HG03139 (cell line): ENCODE results near the gene KRTAP10-5.
"Not testable (repeated sequence)": the region's sequence is repeated elsewhere in the genome, so short reads cannot be mapped to it uniquely, and the experiment has no call there.

ENCODE experiments used
- ATAC-seq: cut with Tn5 transposase; IDR thresholded peaks from one replicate; pipeline ENCODE4 v1.9.1; 2021; ENCODE audit not compliant: unreplicated experiment

The KRTAP10-5 gene

GRCh38 chr21:44580231-44580821, at the start of gene KRTAP10-5:
Gene KRTAP10-5, minus strand, starts transcription at chr21:44580604. Its CDS starts 26 bp downstream, at chr21:44580578.
- not testable (repeated sequence) for ATAC-seq

GRCh38 chr21:44628707-44629391, 48.4 kb upstream of the KRTAP10-5 start:
- no peak for ATAC-seq

GRCh38 chr21:44627831-44628233, 47.4 kb upstream of the KRTAP10-5 start:
- not testable (repeated sequence) for ATAC-seq

- ATAC-seq: not testable (repeated sequence)
Observed at GRCh38 chr21:44627181-44627822, 46.9 kb upstream of the KRTAP10-5 start.

- no peak for ATAC-seq
Observed at GRCh38 chr21:44626673-44627143, 46.3 kb upstream of the KRTAP10-5 start, which contains the start of gene KRTAP10-9. Gene KRTAP10-9, plus strand, starts transcription at chr21:44627093. Its CDS starts 79 bp downstream, at chr21:44627172.

GRCh38 chr21:44626262-44626661, 45.9 kb upstream of the KRTAP10-5 start:
- no peak for ATAC-seq

- no peak for ATAC-seq
Observed at GRCh38 chr21:44625756-44626155, 45.4 kb upstream of the KRTAP10-5 start.

GRCh38 chr21:44623575-44623974, 43.2 kb upstream of the KRTAP10-5 start:
- no peak for ATAC-seq

- no peak for ATAC-seq
Observed at GRCh38 chr21:44619886-44620285, 39.5 kb upstream of the KRTAP10-5 start.

GRCh38 chr21:44618909-44619308, 38.5 kb upstream of the KRTAP10-5 start:
- ATAC-seq: no peak

- ATAC-seq: no peak
Observed at GRCh38 chr21:44618504-44618903, 38.1 kb upstream of the KRTAP10-5 start.

GRCh38 chr21:44617071-44617501, 36.7 kb upstream of the KRTAP10-5 start:
- no peak for ATAC-seq

- no peak for ATAC-seq
Observed at GRCh38 chr21:44616591-44616926, 36.2 kb upstream of the KRTAP10-5 start.

GRCh38 chr21:44615911-44616590, 35.6 kb upstream of the KRTAP10-5 start:
- no peak for ATAC-seq

GRCh38 chr21:44615466-44615865, 35.1 kb upstream of the KRTAP10-5 start:
- ATAC-seq: no peak

- no peak for ATAC-seq
Observed at GRCh38 chr21:44614961-44615391, 34.6 kb upstream of the KRTAP10-5 start.

- no peak for ATAC-seq
Observed at GRCh38 chr21:44614161-44614631, 33.8 kb upstream of the KRTAP10-5 start.

GRCh38 chr21:44613386-44614155, 33.2 kb upstream of the KRTAP10-5 start:
- ATAC-seq: no peak

- no peak for ATAC-seq
Observed at GRCh38 chr21:44612669-44613229, 32.3 kb upstream of the KRTAP10-5 start.

- ATAC-seq: no peak
Observed at GRCh38 chr21:44612029-44612486, 31.7 kb upstream of the KRTAP10-5 start, which contains the start of gene KRTAP10-8. Gene KRTAP10-8, plus strand, starts transcription at chr21:44612079. Its CDS starts 22 bp downstream, at chr21:44612101.
